HL-60 (cell line): ENCODE measurements around the gene NOTCH4.

ENCODE experiments used
- DNase-seq, 2 experiments: peaks; one replicate each; pipeline ENCODE4 v3.0.0-alpha.2; 2010 to 2020; ENCODE audit warnings: low read depth in 1 of 2, low spot score in 1 of 2
- H3K27ac ChIP-seq: fragments of 250-450 bp; sonication (Bioruptor Pico); replicated peaks from 2 replicates; pipeline ENCODE4 v1.5.1; 2020; ENCODE audit warnings: mild to moderate bottlenecking, moderate library complexity
- H3K27me3 ChIP-seq: fragments of 250-450 bp; sonication (Bioruptor Pico); 2 replicates; pipeline ENCODE4 v1.5.1; 2021; ENCODE audit warnings: mild to moderate bottlenecking, moderate library complexity; ENCODE audit not compliant: insufficient read depth, poor library complexity, severe bottlenecking
- H3K4me3 ChIP-seq: replicated peaks from 2 replicates; pipeline ENCODE4 v1.5.1; 2011; ENCODE audit warnings: mild to moderate bottlenecking, control low read depth, low read length; ENCODE audit not compliant: insufficient read depth
- CTCF ChIP-seq: IDR thresholded peaks from one replicate; pipeline ENCODE4 v1.5.1; 2011; ENCODE audit warnings: low read length, control low read depth, inconsistent platforms; ENCODE audit not compliant: insufficient read depth
- GABPA ChIP-seq: IDR thresholded peaks from 2 replicates; pipeline ENCODE4 v1.6.1; 2012; ENCODE audit warnings: low read depth
- POLR2AphosphoS5 ChIP-seq: IDR thresholded peaks from 2 replicates; pipeline ENCODE4 v1.6.1; 2012; ENCODE audit warnings: low read depth
- REST ChIP-seq: IDR thresholded peaks from 2 replicates; pipeline ENCODE4 v1.6.1; 2012; ENCODE audit warnings: low read depth; ENCODE audit not compliant: insufficient replicate concordance
- SPI1 ChIP-seq: IDR thresholded peaks from 2 replicates; pipeline ENCODE4 v1.6.1; 2012; ENCODE audit warnings: low read depth, mild to moderate bottlenecking, borderline replicate concordance

Gene NOTCH4

GRCh38 chr6:32174416-32174815, 49.5 kb downstream of the NOTCH4 start:
- DNase-seq, result no peak
- Histone ChIP-seq H3K4me3 (no peak overlapping the region), H3K27me3 (no peaks in the 10 kb centered on the region), H3K27ac (no peak overlapping the region)
- TF ChIP-seq CTCF (no peak), POLR2AphosphoS5 (no peak), GABPA (no peak), SPI1 (no peak), REST (no peak)

- Histone ChIP-seq H3K27ac (no peak overlapping the region), H3K27me3 (no peaks in the 10 kb centered on the region), H3K4me3 (no peak overlapping the region)
- DNase-seq, result no peak
- no peak for TF ChIP-seq GABPA
- no peak for TF ChIP-seq POLR2AphosphoS5
- no peak for TF ChIP-seq SPI1
- TF ChIP-seq CTCF, result no peak
- no peak for TF ChIP-seq REST
Observed at GRCh38 chr6:32173051-32173727, 50.7 kb downstream of the NOTCH4 start.

- no peak for DNase-seq
- Histone ChIP-seq H3K27ac (no peak overlapping the region), H3K4me3 (no peak overlapping the region), H3K27me3 (no peaks in the 10 kb centered on the region)
- TF ChIP-seq GABPA (no peak), CTCF (no peak), SPI1 (no peak), REST (no peak)
Observed at GRCh38 chr6:32171234-32171633, 52.6 kb downstream of the NOTCH4 start.
